Measurements from ENCODE around the gene BOLA1.
"Not testable (repeated sequence)": the region's sequence is repeated elsewhere in the genome, so short reads cannot be mapped to it uniquely, and the experiment has no call there.

BOLA1 gene

DNA sequence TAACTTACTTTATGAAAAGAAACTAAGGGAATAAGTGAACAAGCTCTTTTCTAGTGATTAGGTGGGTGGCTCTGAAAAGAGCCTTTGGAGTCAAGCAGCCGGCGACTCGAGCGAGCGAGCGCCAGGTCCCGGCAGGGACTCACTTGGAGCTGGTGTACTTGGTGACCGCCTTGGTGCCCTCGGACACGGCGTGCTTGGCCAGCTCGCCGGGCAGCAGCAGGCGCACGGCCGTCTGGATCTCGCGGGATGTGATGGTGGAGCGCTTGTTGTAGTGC is 13.3 kb upstream of the BOLA1 start:
- DNase-seq (ENCODE audit: low read depth), result not testable (repeated sequence)

GRCh38 chr1:149886396-149887195 is 12.8 kb upstream of the BOLA1 start:
- peak overlapping the region; percentile 76 for H3K4me3 ChIP-seq (ENCODE audit: low read depth, low read length)
- DNase-seq (ENCODE audit: low read depth), result peak; percentile 99

More for the DNA sequence above, 13.3 kb upstream of the BOLA1 start:
- H3K4me3 ChIP-seq (ENCODE audit: low read depth, low read length), result peak overlapping the region; percentile 76

- H3K4me3 ChIP-seq (ENCODE audit: low read depth, low read length), result peak overlapping the region; percentile 76
- DNase-seq (ENCODE audit: low read depth), result not testable (repeated sequence)
These were observed 12.2 kb upstream of the BOLA1 start for GRCh38 chr1:149887196-149887455.

DNA sequence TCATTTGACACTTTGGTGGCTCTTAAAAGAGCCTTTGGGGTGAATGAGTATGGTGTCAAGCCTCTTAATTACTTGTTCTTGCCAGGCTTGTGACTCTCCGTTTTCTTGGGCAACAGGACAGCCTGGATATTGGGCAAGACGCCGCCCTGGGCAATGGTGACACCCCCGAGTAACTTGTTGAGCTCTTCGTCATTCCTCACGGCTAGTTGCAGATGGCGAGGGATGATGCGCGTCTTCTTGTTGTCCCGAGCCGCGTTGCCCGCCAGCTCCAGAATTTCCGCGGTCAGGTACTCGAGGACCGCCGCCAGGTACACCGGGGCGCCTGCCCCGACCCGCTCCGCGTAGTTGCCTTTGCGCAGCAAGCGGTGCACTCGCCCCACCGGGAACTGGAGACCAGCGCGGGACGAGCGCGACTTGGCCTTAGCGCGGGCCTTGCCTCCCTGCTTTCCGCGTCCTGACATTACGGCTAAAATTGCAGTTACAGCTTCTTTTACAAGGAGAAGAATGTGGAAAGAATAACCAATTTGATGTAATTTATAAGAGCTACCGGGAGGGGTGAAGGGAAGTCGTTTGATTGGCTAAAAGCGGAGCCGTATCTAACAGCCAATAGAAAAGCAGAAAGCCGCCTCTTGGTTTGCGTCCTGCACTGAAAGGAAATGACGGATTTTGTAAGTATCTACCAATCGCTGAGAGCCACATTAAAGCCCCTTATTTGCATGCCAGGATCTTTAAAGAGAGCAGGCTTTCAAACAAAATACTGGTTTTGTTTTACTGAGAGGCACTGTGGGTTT is 11.7 kb upstream of the BOLA1 start:
- peak; percentile 95 for DNase-seq (ENCODE audit: low read depth)

GRCh38 chr1:149888247-149888998 is 10.9 kb upstream of the BOLA1 start:
- DNase-seq (ENCODE audit: low read depth), result peak; percentile 66
- H3K4me3 ChIP-seq (ENCODE audit: low read depth, low read length), result peak overlapping the region; percentile 76

More for the DNA sequence above, 11.7 kb upstream of the BOLA1 start:
- H3K4me3 ChIP-seq (ENCODE audit: low read depth, low read length), result peak overlapping the region; percentile 76

- H3K4me3 ChIP-seq (ENCODE audit: low read depth, low read length), result peak overlapping the region; percentile 76
- no peak for DNase-seq (ENCODE audit: low read depth)
These were observed 10.4 kb upstream of the BOLA1 start for GRCh38 chr1:149888999-149889289.

- H3K4me3 ChIP-seq (ENCODE audit: low read depth, low read length), result no peak overlapping the region
- DNase-seq (ENCODE audit: low read depth), result no peak
These were observed 2.8 kb upstream of the BOLA1 start for GRCh38 chr1:149896575-149896974.

DNA sequence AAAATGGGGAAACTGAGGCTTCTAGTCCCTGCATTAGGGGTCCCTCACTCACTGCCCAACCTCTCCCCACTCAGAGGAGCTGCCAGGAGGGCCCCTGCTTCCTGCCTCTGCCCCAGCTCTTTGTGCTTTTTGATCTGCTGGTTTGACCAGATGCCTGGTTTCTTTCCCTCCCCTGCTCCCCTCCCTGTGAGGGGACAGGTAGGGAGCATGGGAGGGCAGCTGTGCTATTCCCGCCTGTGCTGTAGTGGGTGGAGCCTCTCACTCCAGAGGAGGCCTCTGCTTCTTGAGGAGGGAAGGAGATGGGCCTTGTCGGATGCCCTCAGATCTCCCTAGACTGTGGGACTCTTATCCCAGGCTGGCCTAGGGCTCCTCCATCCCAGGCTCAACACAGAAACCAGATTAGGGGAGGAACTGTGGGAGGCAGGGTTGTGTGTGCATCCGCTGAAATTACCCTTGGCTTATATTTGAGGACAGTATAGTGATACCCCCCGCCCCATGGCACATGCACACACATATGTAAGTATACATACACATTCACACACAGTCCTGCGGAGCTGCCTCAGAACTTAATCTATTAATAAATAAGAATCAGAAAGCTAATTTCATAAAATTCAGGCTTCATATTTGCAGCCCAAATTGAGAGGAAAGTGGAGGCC is 4.6 kb downstream of the BOLA1 start:
- H3K4me3 ChIP-seq (ENCODE audit: low read depth, low read length), result no peak overlapping the region
- no peak for DNase-seq (ENCODE audit: low read depth)

DNA sequence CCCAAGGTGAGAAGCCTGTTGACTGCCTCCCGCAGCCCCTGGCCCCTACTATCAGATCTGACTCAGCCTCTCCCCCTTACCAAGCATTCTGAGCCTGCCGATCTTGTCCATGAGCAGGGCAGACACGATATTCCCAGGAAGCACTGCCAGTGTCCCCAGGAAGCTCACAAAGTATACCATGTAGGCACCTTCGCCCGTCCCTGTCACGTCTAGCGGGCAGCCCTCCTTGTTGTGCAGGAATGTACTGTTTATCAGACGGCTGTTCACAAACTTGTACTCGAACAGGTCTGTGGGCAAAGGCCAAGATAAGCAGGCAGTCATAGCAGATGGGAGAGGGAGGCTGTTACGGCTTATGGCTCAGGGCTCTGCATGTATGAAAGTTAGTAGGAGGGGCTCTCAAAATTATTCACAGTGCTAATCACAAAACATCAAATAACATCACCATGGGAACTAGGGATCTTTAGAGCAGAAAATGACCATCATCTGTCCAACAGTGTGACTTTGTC is 7.3 kb downstream of the BOLA1 start:
- DNase-seq (ENCODE audit: low read depth), result no peak
- no peak overlapping the region for H3K4me3 ChIP-seq (ENCODE audit: low read depth, low read length)

- no peak for DNase-seq (ENCODE audit: low read depth)
- no peak overlapping the region for H3K4me3 ChIP-seq (ENCODE audit: low read depth, low read length)
These were observed 15.2 kb downstream of the BOLA1 start for GRCh38 chr1:149914545-149914944.

- no peak for DNase-seq (ENCODE audit: low read depth)
- no peak overlapping the region for H3K4me3 ChIP-seq (ENCODE audit: low read depth, low read length)
These were observed 16.2 kb downstream of the BOLA1 start for GRCh38 chr1:149915429-149916192.

DNA sequence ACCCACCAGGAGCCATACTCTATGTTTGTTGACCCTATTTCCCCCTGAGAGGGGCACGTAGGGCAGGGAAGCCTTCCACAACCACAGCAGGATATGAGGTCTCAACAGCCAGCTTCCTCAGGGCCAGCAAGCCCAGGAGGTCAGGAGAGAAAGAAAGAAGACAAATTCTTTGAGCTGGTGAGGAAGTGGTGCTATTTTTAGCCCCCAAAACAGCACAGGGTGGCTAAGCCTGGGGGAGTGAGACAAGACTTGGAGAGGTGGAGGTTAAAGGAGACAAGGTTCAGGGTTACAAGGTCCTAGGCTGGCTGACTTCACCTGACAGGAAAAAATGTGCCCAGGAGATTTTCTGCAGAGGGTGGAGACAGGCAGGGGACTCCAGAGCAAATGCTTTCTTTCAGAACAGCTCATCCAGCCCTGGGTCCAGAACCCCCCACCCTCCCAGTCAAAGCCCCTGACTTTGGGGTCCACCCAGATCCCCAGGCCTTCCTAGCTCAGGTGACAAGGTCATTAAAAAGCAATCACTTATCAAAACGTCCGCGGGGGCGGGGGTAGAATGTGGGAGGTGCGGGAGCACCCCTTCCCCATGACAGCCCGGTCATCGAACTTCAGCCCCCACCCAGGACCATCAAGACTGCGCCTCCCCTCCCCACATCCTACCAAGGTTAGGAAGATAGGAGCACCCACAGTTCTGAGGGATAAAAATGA is 17.0 kb downstream of the BOLA1 start:
- DNase-seq (ENCODE audit: low read depth), result no peak
- H3K4me3 ChIP-seq (ENCODE audit: low read depth, low read length), result peak overlapping the region; percentile 64

DNA sequence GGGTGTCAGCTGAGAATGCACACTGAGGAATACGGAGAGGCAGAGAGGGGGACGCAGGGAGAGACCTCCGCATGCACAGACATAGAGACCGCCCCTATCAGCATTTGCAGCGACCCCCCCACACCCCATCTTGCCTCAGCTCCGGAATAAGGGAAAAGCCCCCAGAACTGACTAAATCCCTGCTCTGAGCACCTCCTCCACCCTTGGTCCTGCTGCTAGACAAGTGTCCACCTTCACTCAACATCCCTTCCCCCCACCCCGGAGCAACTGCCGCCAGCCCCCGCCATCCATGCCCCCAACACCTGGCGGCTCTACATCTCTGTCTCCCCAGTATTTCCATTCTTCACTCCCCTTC is 17.5 kb downstream of the BOLA1 start:
- DNase-seq (ENCODE audit: low read depth), result no peak
- H3K4me3 ChIP-seq (ENCODE audit: low read depth, low read length), result peak overlapping the region; percentile 64

- peak; percentile 41 for DNase-seq (ENCODE audit: low read depth)
- H3K4me3 ChIP-seq (ENCODE audit: low read depth, low read length), result peak within 1 kb of the TSS; percentile 64
These were observed 18.3 kb downstream of the BOLA1 start, which contains the start of gene SV2A for GRCh38 chr1:149917571-149918144. SV2A (minus strand) TSS chr1:149917844; CDS start chr1:149913840, 4,004 bp downstream.

GRCh38 chr1:149923626-149924025 is 24.3 kb downstream of the BOLA1 start:
- H3K4me3 ChIP-seq (ENCODE audit: low read depth, low read length), result no peak overlapping the region

GRCh38 chr1:149925345-149925744 is 26.0 kb downstream of the BOLA1 start:
- no peak for DNase-seq (ENCODE audit: low read depth)
- no peak overlapping the region for H3K4me3 ChIP-seq (ENCODE audit: low read depth, low read length)

More at GRCh38 chr1:149923626-149924025, 24.3 kb downstream of the BOLA1 start:
- no peak for DNase-seq (ENCODE audit: low read depth)

DNA sequence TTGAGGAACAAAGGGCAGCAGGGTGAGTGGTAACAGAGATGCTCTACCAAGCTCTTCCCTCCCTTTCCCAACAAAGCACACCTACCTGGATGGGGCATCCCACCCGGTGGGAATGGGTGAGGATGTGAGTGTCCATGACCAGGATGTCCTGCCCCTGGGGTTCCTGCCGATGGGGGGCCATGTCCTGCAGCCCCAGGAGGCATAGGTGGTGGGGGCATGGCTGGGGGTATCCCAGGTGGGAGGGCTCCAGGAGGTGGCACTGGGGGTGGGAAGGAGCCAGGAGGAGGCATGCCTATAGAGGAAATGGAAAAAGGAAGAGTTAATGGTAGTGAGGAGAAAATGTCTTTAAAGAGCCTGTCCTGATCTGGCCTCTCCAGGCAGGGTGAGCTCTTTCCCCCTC is 26.4 kb downstream of the BOLA1 start:
- DNase-seq (ENCODE audit: low read depth), result no peak
- H3K4me3 ChIP-seq (ENCODE audit: low read depth, low read length), result no peak overlapping the region

DNA sequence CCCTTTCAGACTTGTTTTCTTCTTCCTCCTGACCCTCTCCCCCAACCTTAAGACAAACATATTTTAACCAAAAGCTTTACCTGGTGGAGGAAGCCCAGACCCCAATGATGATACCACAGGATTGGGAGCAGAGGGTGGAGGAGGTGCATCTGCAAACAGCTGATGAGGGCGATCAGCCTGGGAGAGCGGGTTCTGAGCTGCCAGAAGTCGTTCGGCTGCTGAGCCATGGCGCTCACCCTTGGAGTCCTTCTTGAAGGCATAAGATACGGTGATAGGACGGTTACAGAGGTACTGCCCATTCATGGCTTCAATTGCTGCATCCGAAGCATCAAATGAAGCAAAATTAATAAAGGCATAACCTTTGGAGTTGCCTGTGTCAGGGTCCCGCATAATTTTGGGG is 26.9 kb downstream of the BOLA1 start:
- no peak for DNase-seq (ENCODE audit: low read depth)

More for the DNA sequence above, 26.9 kb downstream of the BOLA1 start:
- no peak overlapping the region for H3K4me3 ChIP-seq (ENCODE audit: low read depth, low read length)
